Neural cell (in vitro differentiated cells): ENCODE measurements around the gene TCP11.

Experiments
- CTCF ChIP-seq: fragments of 450-650 bp; IDR thresholded peaks from 2 replicates; pipeline ENCODE4 v1.5.1; 2014; ENCODE audit warnings: antibody characterized with exemption, mild to moderate bottlenecking, moderate library complexity; ENCODE audit not compliant: poor library complexity, severe bottlenecking
- REST ChIP-seq: IDR thresholded peaks from 2 replicates; pipeline ENCODE4 v1.6.1; 2012; ENCODE audit warnings: borderline replicate concordance

GRCh38 chr6:35184580-35185301 lies 43.6 kb upstream of the TCP11 start:
- TF ChIP-seq CTCF = no peak
- no peak for TF ChIP-seq REST
